Endothelial cell of umbilical vein (primary cell): ENCODE measurements around the gene SLC6A20. TPM values are rescaled to one million over a fixed set of nuclear protein-coding genes. Genes with fewer than 3 reads are reported as not detected.

Experiments
- BruUV-seq: library from RNA; stranded (reverse); fragments of 400-500 nt; replicated peaks from 2 replicates; lab custom pipeline; 2021; lab: Mats Ljungman, UMichigan
- CTCF ChIA-PET: fragments of 300-600, 350-600 bp; sonication (Branson Sonifier 250); formaldehyde crosslinking; loops from one replicate; lab custom pipeline; 2021; ENCODE audit warnings: antibody characterized with exemption, inconsistent platforms; lab: Charles Lee
- POLR2A ChIA-PET: fragments of 300-600, 350-600 bp; sonication (Branson Sonifier 250); formaldehyde crosslinking; loops from one replicate; lab custom pipeline; 2021; ENCODE audit warnings: antibody characterized with exemption, inconsistent platforms; lab: Charles Lee
- DNase-seq: peaks from one replicate; pipeline ENCODE4 v3.0.0-alpha.2; 2011; ENCODE audit warnings: low read depth, low spot score
- FAIRE-seq: peaks from 2 replicates; lab custom pipeline; 2011; peaks lifted over from hg19 to GRCh38; lab: Jason Lieb, UNC
- H2AFZ ChIP-seq: 2 replicates; pipeline ENCODE4 v1.6.0; 2012; ENCODE audit warnings: low read depth, low read length, control low read depth, inconsistent platforms
- H3K27ac ChIP-seq: 2 replicates; pipeline ENCODE4 v1.5.1; 2011; ENCODE audit warnings: low read depth, mild to moderate bottlenecking, control low read depth, low read length, moderate library complexity; ENCODE audit not compliant: insufficient read depth
- H3K27me3 ChIP-seq, 2 experiments: 2 replicates each; pipeline versions ENCODE4 v1.6.0 to v1.6.1; 2011; ENCODE audit warnings: low read length in 2 of 2, mixed read lengths in 1 of 2; ENCODE audit not compliant: control insufficient read depth in 2 of 2, insufficient read depth in 2 of 2
- H3K36me3 ChIP-seq, 2 experiments: 2 replicates in 1 of 2; 3 replicates in 1 of 2; pipeline ENCODE4 v1.5.1; 2011; ENCODE audit warnings: low read length in 2 of 2, mild to moderate bottlenecking in 1 of 2, moderate library complexity in 1 of 2; ENCODE audit not compliant: control insufficient read depth in 2 of 2, insufficient read depth in 2 of 2; ENCODE audit errors: extremely low read depth in 1 of 2
- H3K4me1 ChIP-seq: 3 replicates; pipeline ENCODE4 v1.5.1; 2011; ENCODE audit warnings: mild to moderate bottlenecking, low read length; ENCODE audit not compliant: control insufficient read depth, insufficient read depth; ENCODE audit errors: extremely low read depth
- H3K4me2 ChIP-seq: 2 replicates; pipeline ENCODE4 v1.6.1; 2011; ENCODE audit warnings: low read length, control low read depth, mixed read lengths; ENCODE audit not compliant: insufficient read depth
- H3K4me3 ChIP-seq, 3 experiments: fragments of 200-600 bp in 1 of 3; sonication (generic), shearing (Covaris generic) in 1 of 3; replicated peaks in 1 of 3; 2 replicates each; pipeline ENCODE4 v1.5.1; 2011 to 2016; ENCODE audit warnings: control low read depth in 3 of 3, low read length in 3 of 3, mild to moderate bottlenecking in 2 of 3, inconsistent platforms in 1 of 3, low read depth in 1 of 3, moderate library complexity in 1 of 3; ENCODE audit not compliant: insufficient read depth in 1 of 3
- H3K79me2 ChIP-seq: 2 replicates; pipeline ENCODE4 v1.6.0; 2012; ENCODE audit warnings: low read length, inconsistent platforms; ENCODE audit not compliant: control insufficient read depth, insufficient read depth
- H3K9ac ChIP-seq: replicated peaks from 2 replicates; pipeline ENCODE3; 2011; ENCODE audit warnings: low read length, control low read depth; ENCODE audit not compliant: insufficient read depth; ENCODE audit errors: extremely low read depth
- H3K9me1 ChIP-seq: replicated peaks from 3 replicates; pipeline ENCODE4 v1.6.0; 2011; ENCODE audit warnings: mild to moderate bottlenecking, low read length; ENCODE audit not compliant: control insufficient read depth, insufficient read depth; ENCODE audit errors: extremely low read depth
- H3K9me3 ChIP-seq: replicated peaks from 2 replicates; pipeline ENCODE4 v1.5.1; 2012; ENCODE audit warnings: low read length, inconsistent platforms; ENCODE audit not compliant: control insufficient read depth, insufficient read depth
- H4K20me1 ChIP-seq: replicated peaks from 2 replicates; pipeline ENCODE3; 2011; ENCODE audit warnings: mild to moderate bottlenecking, low read length; ENCODE audit not compliant: control insufficient read depth, insufficient read depth; ENCODE audit errors: extremely low read depth
- EZH2 ChIP-seq: IDR thresholded peaks from 2 replicates; pipeline ENCODE4 v1.6.1; 2012; ENCODE audit warnings: borderline replicate concordance, low read depth, mild to moderate bottlenecking, moderate library complexity, low read length, inconsistent platforms; ENCODE audit not compliant: severe bottlenecking
- FOS ChIP-seq: IDR thresholded peaks from 2 replicates; pipeline ENCODE4 v1.6.1; 2011; ENCODE audit warnings: mild to moderate bottlenecking, low read length, moderate library complexity, borderline replicate concordance; ENCODE audit not compliant: insufficient read depth
- GATA2 ChIP-seq: IDR thresholded peaks from 2 replicates; pipeline ENCODE4 v1.7.0; 2011; ENCODE audit warnings: low read depth, mild to moderate bottlenecking, moderate library complexity, mixed read lengths, low read length; ENCODE audit not compliant: insufficient read length, insufficient read depth
- JUN ChIP-seq: IDR thresholded peaks from 2 replicates; pipeline ENCODE4 v1.6.1; 2011; ENCODE audit warnings: borderline replicate concordance, low read depth; ENCODE audit not compliant: insufficient read length, insufficient read depth
- MYC ChIP-seq: IDR thresholded peaks from one replicate; pipeline ENCODE4 v1.6.1; 2011; ENCODE audit warnings: mild to moderate bottlenecking, low read depth, low read length
- POLR2A ChIP-seq: IDR thresholded peaks from 2 replicates; pipeline ENCODE4 v1.6.1; 2012; ENCODE audit warnings: low read depth, mild to moderate bottlenecking, control low read depth, low read length
- POLR2AphosphoS5 ChIP-seq: IDR thresholded peaks from 2 replicates; pipeline ENCODE4 v1.6.1; 2012; ENCODE audit warnings: low read depth, mild to moderate bottlenecking, control low read depth, low read length, moderate library complexity; ENCODE audit not compliant: insufficient read depth
- dilution Hi-C: fragments of 300-500 bp; cut with MboI; formaldehyde crosslinking; loops from one replicate; pipeline ENCODE4 v1.15.0; 2019; ENCODE audit warnings: low sequenced_read_pairs; ENCODE audit not compliant: extremely low pct_ligation_motif_present
- intact Hi-C: fragments of 100-400 bp; cut with micrococcal nuclease; formaldehyde crosslinking; loops from one replicate; pipeline ENCODE4 v1.10.0; 2022
- polyA plus RNA-seq, 4 experiments: library from polyadenylated mRNA; depleted of rRNA in 3 of 4; stranded (reverse) in 3 of 4; unstranded in 1 of 4; fragments of >200 nt; gene quantifications; 2 replicates each; pipeline versions ENCODE4 v1.2.1 to v1.2.3, GENCODE V29; 2011 to 2012; ENCODE audit warnings: missing spikeins in 1 of 4
- total RNA-seq: library from RNA; stranded (reverse); gene quantifications from 2 replicates; pipeline ENCODE4 v1.2.3, GENCODE V29; 2021
- TF ChIP-seq, protein P1 (sequence below): IDR thresholded peaks from 2 replicates; pipeline ENCODE4 v1.6.1; 2011; ENCODE audit not compliant: insufficient read depth, insufficient read length
- TF ChIP-seq, protein P2 (sequence below), 2 donors: IDR thresholded peaks; 1 replicate in 1 of 2; 2 replicates in 1 of 2; pipeline ENCODE4 v1.5.1; 2011; ENCODE audit warnings: low read length in 2 of 2, mild to moderate bottlenecking in 2 of 2, moderate library complexity in 2 of 2, control low read depth in 1 of 2, inconsistent platforms in 1 of 2, low read depth in 1 of 2; ENCODE audit not compliant: insufficient read depth in 1 of 2; ENCODE audit errors: extremely low read depth in 1 of 2

The SLC6A20 gene
- total and polyA plus RNA-seq, 2 donors (not counting 3 experiments of a cell fraction or from before 2014, with no cell fraction given) = not detected

DNA sequence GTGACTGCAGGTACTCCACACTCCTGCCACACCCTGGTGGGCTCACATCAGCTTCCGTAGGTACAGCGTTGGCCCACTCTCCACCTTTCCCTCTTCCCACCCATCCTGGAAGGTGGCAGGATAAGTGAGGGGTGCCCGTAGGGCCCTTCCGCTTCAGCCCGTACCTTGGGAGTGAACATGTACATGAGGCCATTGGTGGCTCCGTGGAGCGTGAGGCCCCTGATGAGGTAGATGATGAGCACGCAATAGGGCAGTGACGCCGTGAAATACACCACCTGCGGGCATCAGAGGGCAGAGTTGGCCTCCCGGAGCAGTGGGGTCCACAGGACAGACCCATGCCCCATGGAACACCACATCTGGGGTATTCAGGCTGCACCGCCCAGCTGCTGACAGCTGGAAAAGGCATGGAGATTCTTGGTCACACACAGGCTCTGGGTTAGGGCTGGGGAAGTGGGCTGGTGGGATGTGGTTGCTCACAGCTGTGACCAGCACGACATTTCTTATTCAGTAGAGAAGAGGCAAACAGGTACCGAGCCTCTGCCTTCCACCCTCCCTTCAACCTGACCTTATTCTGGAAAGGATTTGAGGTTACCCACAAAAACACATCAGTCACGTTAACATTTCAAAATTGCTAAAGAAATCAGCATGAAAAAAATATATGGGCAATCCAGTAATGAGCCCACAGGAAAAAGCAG, 23.8 kb downstream of the SLC6A20 start:
- no peaks in the 10 kb centered on the region for H3K9me1 ChIP-seq
- no peaks in the 10 kb centered on the region for H3K36me3 ChIP-seq
- peaks cover 7 to 17% of the 10 kb centered on the region in 2 experiments for H3K27me3 ChIP-seq
- POLR2A ChIA-PET = no interaction called here
- dilution Hi-C loops (no loop called here), intact Hi-C loops (no loop called here)
- H4K20me1 ChIP-seq = no peaks in the 10 kb centered on the region
- CTCF ChIA-PET = no interaction called here
- FAIRE-seq (no peak), DNase-seq (no peak)
- TF ChIP-seq FOS (no peak), JUN (no peak), GATA2 (no peak), POLR2AphosphoS5 (no peak), EZH2 (no peak), POLR2A (no peak), MYC (no peak)
- TF ChIP-seq, protein P1, sequence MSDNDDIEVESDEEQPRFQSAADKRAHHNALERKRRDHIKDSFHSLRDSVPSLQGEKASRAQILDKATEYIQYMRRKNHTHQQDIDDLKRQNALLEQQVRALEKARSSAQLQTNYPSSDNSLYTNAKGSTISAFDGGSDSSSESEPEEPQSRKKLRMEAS = no peak
- TF ChIP-seq, protein P2, sequence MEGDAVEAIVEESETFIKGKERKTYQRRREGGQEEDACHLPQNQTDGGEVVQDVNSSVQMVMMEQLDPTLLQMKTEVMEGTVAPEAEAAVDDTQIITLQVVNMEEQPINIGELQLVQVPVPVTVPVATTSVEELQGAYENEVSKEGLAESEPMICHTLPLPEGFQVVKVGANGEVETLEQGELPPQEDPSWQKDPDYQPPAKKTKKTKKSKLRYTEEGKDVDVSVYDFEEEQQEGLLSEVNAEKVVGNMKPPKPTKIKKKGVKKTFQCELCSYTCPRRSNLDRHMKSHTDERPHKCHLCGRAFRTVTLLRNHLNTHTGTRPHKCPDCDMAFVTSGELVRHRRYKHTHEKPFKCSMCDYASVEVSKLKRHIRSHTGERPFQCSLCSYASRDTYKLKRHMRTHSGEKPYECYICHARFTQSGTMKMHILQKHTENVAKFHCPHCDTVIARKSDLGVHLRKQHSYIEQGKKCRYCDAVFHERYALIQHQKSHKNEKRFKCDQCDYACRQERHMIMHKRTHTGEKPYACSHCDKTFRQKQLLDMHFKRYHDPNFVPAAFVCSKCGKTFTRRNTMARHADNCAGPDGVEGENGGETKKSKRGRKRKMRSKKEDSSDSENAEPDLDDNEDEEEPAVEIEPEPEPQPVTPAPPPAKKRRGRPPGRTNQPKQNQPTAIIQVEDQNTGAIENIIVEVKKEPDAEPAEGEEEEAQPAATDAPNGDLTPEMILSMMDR (IDR thresholded peaks at IDR 0.05; ENCODE audit: extremely low read depth in 1 of 2, insufficient read depth in 1 of 2, low read depth in 1 of 2, low read length in 2 of 2) = no peak
- H3K4me3 ChIP-seq = no peak overlapping the region
- no peak overlapping the region for H3K27ac ChIP-seq
- H3K9ac ChIP-seq = no peak overlapping the region
- H3K4me1 ChIP-seq = no peaks in the 10 kb centered on the region
- H2AFZ ChIP-seq = no peak overlapping the region
- no peak overlapping the region for H3K4me2 ChIP-seq
- H3K79me2 ChIP-seq = no peaks in the 10 kb centered on the region
- no TSS peak for BruUV-seq
- no peaks in the 10 kb centered on the region for H3K9me3 ChIP-seq
